Activated CD8-positive, alpha-beta T cell treated with anti-CD3 and anti-CD28 coated beads for 36 hours (primary cell): ENCODE data around the gene JAK1. TPM values are rescaled to one million over a fixed set of nuclear protein-coding genes. Genes with fewer than 3 reads are reported as not detected.
"Not testable (repeated sequence)": the region's sequence is repeated elsewhere in the genome, so short reads cannot be mapped to it uniquely, and the experiment has no call there.

Experiments
- ATAC-seq: fragments of 200-7000 bp; cut with Tn5 transposase; one replicate; pipeline ENCODE4 v1.10.0; 2021; ENCODE audit warnings: mild to moderate bottlenecking, moderate library complexity
- CTCF ChIA-PET: fragments of 350-600 bp; sonication (Branson Sonifier 250); formaldehyde crosslinking; loops from one replicate; lab custom pipeline; 2021; ENCODE audit warnings: antibody characterized with exemption; lab: Charles Lee
- POLR2A ChIA-PET: fragments of 350-600 bp; sonication (Branson Sonifier 250); formaldehyde crosslinking; loops from one replicate; lab custom pipeline; 2021; ENCODE audit warnings: antibody characterized with exemption; lab: Charles Lee
- DNase-seq: peaks from one replicate; pipeline ENCODE4 v3.0.0-alpha.2; 2020
- H3K27ac Mint-ChIP-seq: one replicate; pipeline ENCODE4 v1.8.0; 2021; ENCODE audit warnings: mild to moderate bottlenecking, mixed read lengths
- H3K27me3 Mint-ChIP-seq: one replicate; pipeline ENCODE4 v1.8.0; 2021; ENCODE audit warnings: mixed read lengths
- H3K36me3 Mint-ChIP-seq: one replicate; pipeline ENCODE4 v1.8.0; 2021; ENCODE audit warnings: low read depth, mixed read lengths
- H3K4me1 Mint-ChIP-seq: one replicate; pipeline ENCODE4 v1.8.0; 2021; ENCODE audit warnings: low read depth, mixed read lengths
- H3K4me3 Mint-ChIP-seq: one replicate; pipeline ENCODE4 v1.8.0; 2021; ENCODE audit warnings: mild to moderate bottlenecking, moderate library complexity, mixed read lengths
- H3K9me3 Mint-ChIP-seq: one replicate; pipeline ENCODE4 v1.8.0; 2021; ENCODE audit warnings: mixed read lengths
- CTCF ChIP-seq: fragments of 200-600 bp; IDR thresholded peaks from one replicate; pipeline ENCODE4 v1.8.0; 2022; ENCODE audit warnings: antibody characterized with exemption, mild to moderate bottlenecking
- intact Hi-C: fragments of 100-400 bp; cut with micrococcal nuclease; formaldehyde crosslinking; loops from one replicate; pipeline ENCODE4 v1.10.0; 2022
- total RNA-seq, 2 experiments: library from RNA; stranded (reverse); gene quantifications; one replicate each; pipeline ENCODE4 v1.2.3, GENCODE V29; 2021

JAK1 gene
- total RNA-seq, 2 experiments from 2014 or later = 96.3 to 108 TPM

- Mint-ChIP-seq H3K36me3 (no peaks in the 10 kb centered on the region), H3K27me3 (no peaks in the 10 kb centered on the region), H3K4me1 (peaks cover 30% of the 10 kb centered on the region), H3K9me3 (no peaks in the 10 kb centered on the region), H3K27ac (no peak overlapping the region), H3K4me3 (no peak overlapping the region)
- intact Hi-C loops = loop anchor here (2.0 to 10.0 kb wide), 2 partner anchors 137 to 559 kb away; no protein-coding TSS in a partner anchor
- DNase-seq = peak; percentile 81
- ATAC-seq = no peak
- peak; percentile 90 for TF ChIP-seq CTCF
- CTCF ChIA-PET = interaction anchor here (0.7 to 2.7 kb wide), 32 partner anchors 8 to 558 kb away, joined by 3 to 13 read pairs (median 5); partner anchors contain the start of gene RAVER2
- POLR2A ChIA-PET = no interaction called here
Measured at GRCh38 chr1:64823691-64824476, 142.5 kb downstream of the JAK1 start.

- Mint-ChIP-seq H3K4me3 (no peak overlapping the region), H3K27me3 (no peaks in the 10 kb centered on the region), H3K9me3 (no peaks in the 10 kb centered on the region), H3K4me1 (peaks cover 19% of the 10 kb centered on the region), H3K36me3 (no peaks in the 10 kb centered on the region), H3K27ac (no peak overlapping the region)
- no peak for TF ChIP-seq CTCF
- DNase-seq (no peak), ATAC-seq (no peak)
- ChIA-PET CTCF (interaction anchor here (0.9 to 2.0 kb wide), 9 partner anchors 15 to 553 kb away, joined by 3 to 13 read pairs (median 5); partner anchors contain the start of gene RAVER2), POLR2A (no interaction called here)
- intact Hi-C loops = loop anchor here (10.0 kb wide), 1 partner anchor 558 kb away; no protein-coding TSS in a partner anchor
Measured at GRCh38 chr1:64822621-64823020, 143.7 kb downstream of the JAK1 start.

- intact Hi-C loops = loop anchor here (10.0 kb wide), 1 partner anchor 556 kb away; no protein-coding TSS in a partner anchor
- CTCF ChIA-PET, H3K4me1 Mint-ChIP-seq, H3K4me3 Mint-ChIP-seq, H3K9me3 Mint-ChIP-seq, H3K36me3 Mint-ChIP-seq, H3K27me3 Mint-ChIP-seq, H3K27ac Mint-ChIP-seq, ATAC-seq, POLR2A ChIA-PET, DNase-seq: not testable (repeated sequence)
Measured at GRCh38 chr1:64820572-64820971, 145.8 kb downstream of the JAK1 start.

GRCh38 chr1:64817364-64817763 is 149.0 kb downstream of the JAK1 start:
- H3K27ac Mint-ChIP-seq, H3K9me3 Mint-ChIP-seq, H3K4me3 Mint-ChIP-seq, intact Hi-C loops, H3K27me3 Mint-ChIP-seq, H3K4me1 Mint-ChIP-seq, H3K36me3 Mint-ChIP-seq, POLR2A ChIA-PET, DNase-seq, ATAC-seq, CTCF ChIA-PET: not testable (repeated sequence)

- intact Hi-C loops = no loop called here
- no peak for TF ChIP-seq CTCF
- no peaks in the 10 kb centered on the region for H3K27me3 Mint-ChIP-seq
- H3K4me3 Mint-ChIP-seq = no peak overlapping the region
- CTCF ChIA-PET = interaction anchor here (1.1 kb wide), 1 partner anchor 9 kb away, joined by 4 read pairs; no protein-coding TSS in a partner anchor
- H3K4me1 Mint-ChIP-seq = no peaks in the 10 kb centered on the region
- peaks cover 4% of the 10 kb centered on the region for H3K36me3 Mint-ChIP-seq
- H3K27ac Mint-ChIP-seq = no peak overlapping the region
- DNase-seq (no peak), ATAC-seq (no peak)
- H3K9me3 Mint-ChIP-seq = peaks cover 2% of the 10 kb centered on the region
- POLR2A ChIA-PET = no interaction called here
Measured at GRCh38 chr1:64814427-64814826, 151.9 kb downstream of the JAK1 start.

- no peaks in the 10 kb centered on the region for H3K27me3 Mint-ChIP-seq
- no peak overlapping the region for H3K27ac Mint-ChIP-seq
- H3K4me1 Mint-ChIP-seq = no peaks in the 10 kb centered on the region
- no peaks in the 10 kb centered on the region for H3K36me3 Mint-ChIP-seq
- ChIA-PET CTCF (no interaction called here), POLR2A (no interaction called here)
- ATAC-seq (no peak), DNase-seq (no peak)
- H3K4me3 Mint-ChIP-seq = no peak overlapping the region
- intact Hi-C loops = no loop called here
- no peaks in the 10 kb centered on the region for H3K9me3 Mint-ChIP-seq
- TF ChIP-seq CTCF = no peak
Measured at GRCh38 chr1:64811131-64811530, 155.2 kb downstream of the JAK1 start.
